ENCODE data around the gene ADAM10. TPM values are rescaled to one million over a fixed set of nuclear protein-coding genes. Genes with fewer than 3 reads are reported as not detected.

The ADAM10 gene
- total RNA-seq (156 TPM), polyA plus RNA-seq (100 to 1,000 TPM; 149 to 183 (median 153) TPM)

DNA sequence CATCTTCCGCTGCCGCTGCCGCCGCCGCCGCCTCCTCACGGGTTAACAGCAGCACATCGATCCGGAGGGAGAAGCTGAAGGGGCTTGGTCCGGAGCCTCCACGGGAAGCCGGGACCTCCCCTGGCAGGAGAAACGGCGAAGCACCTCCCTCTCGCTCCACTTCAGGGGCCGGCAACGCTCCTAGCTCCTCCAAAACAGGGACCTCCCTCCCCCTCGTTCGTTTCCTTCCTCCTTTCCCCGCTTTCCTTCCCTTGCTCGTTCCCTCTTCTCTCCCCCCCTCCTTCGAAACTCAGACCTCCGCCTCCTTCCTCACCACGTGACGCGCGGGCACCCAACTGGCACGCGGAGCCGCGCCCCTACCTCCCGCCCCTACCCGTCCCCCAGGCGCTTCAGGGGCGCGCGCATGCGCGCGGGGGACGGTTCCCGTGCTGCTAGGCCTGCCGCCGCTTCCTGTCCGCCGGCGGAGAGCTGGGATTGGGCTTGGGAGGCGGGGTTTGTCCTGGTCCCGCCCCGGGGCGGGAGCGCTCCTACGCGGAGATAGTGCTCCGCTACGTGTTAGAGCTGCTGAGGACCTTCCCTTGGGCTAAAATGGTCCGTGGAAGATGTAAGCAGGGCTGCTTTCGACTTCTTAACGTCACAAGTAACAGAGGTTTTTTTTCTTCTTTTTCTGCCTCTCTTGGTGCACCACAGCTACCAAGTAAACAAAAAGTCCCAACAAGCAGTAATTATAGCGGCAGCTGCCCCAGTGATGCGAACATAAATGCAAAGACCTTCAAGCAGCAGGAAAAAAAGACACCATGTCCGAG, at the start of gene ADAM10:
TSS of gene ADAM10 (minus strand) at position 176 of the 806 bp plus-strand sequence. CDS start at position 3, 173 bp downstream.
- H3K36me3 ChIP-seq (ENCODE audit: control insufficient read depth, insufficient read depth, low read length): no peaks in the 10 kb centered on the region
- Mint-ChIP-seq H3K4me1 (peaks cover 24 to 47% (median 35%) of the 10 kb centered on the region in 4 donors), H3K9me3 (no peaks in the 10 kb centered on the region), H3K4me3 (peak within 1 kb of the TSS; percentile 98 to 100 (median 98)), H3K27ac (peak within 1 kb of the TSS; percentile 96 to 98 (median 97)), H3K27me3 (no peaks in the 10 kb centered on the region), H3K36me3 (peaks cover 5% of the 10 kb centered on the region)
- no peaks in the 10 kb centered on the region for H3K9me3 ChIP-seq (ENCODE audit: control insufficient read depth in 2 of 2, low read length in 2 of 2)
- DNase-seq: peak; percentile 92 to 99 (median 98)
- H3K4me3 ChIP-seq (ENCODE audit: low read depth, low read length): peak within 1 kb of the TSS; percentile 98
- no peaks in the 10 kb centered on the region for H3K27me3 ChIP-seq (ENCODE audit: control insufficient read depth, insufficient read depth, low read length)
- ATAC-seq (ENCODE audit: low read depth in 2 of 2): peak; percentile 89 to 92
- peak within 1 kb of the TSS; percentile 87 for H3K27ac ChIP-seq (ENCODE audit: insufficient read depth, low read length, poor library complexity, severe bottlenecking)
- peaks cover 41% of the 10 kb centered on the region for H3K4me1 ChIP-seq (ENCODE audit: control insufficient read depth, insufficient read depth, low read length, poor library complexity, severe bottlenecking)

DNA sequence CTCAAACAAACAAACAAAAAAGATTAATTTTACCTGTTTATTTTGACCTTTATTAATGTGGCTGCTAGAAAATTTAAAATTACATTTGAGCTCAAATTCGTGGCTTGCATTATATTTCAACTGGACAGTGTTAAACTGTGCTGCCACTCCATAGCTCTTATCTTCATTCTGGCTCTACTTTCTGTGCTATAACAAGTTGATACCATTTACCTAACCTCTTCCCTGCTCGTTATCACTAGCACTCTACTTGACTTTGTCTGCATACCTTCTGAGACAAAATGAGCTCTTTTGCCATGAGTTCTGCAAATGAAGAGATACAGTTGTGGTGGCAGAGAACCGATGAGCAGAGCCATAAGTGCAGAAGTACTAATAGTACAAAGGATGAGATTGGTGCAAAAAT, 48.0 kb upstream of the ADAM10 start:
- peaks cover 0 to 4% (median 0%) of the 10 kb centered on the region in 7 donors for H3K9me3 Mint-ChIP-seq
- no peak overlapping the region for H3K4me3 Mint-ChIP-seq
- Histone ChIP-seq H3K27ac (ENCODE audit: insufficient read depth, low read length, poor library complexity, severe bottlenecking) (no peak overlapping the region), H3K9me3 (ENCODE audit: control insufficient read depth in 2 of 2, low read length in 2 of 2) (no peaks in the 10 kb centered on the region), H3K4me1 (ENCODE audit: control insufficient read depth, insufficient read depth, low read length, poor library complexity, severe bottlenecking) (no peaks in the 10 kb centered on the region), H3K27me3 (ENCODE audit: control insufficient read depth, insufficient read depth, low read length) (no peaks in the 10 kb centered on the region), H3K4me3 (ENCODE audit: low read depth, low read length) (no peak overlapping the region), H3K36me3 (ENCODE audit: control insufficient read depth, insufficient read depth, low read length) (peaks cover 3% of the 10 kb centered on the region)
- peaks cover 25 to 34% (median 28%) of the 10 kb centered on the region in 4 donors for H3K4me1 Mint-ChIP-seq
- no peak overlapping the region for H3K27ac Mint-ChIP-seq
- DNase-seq (no peak), ATAC-seq (ENCODE audit: low read depth in 2 of 2) (no peak)
- peaks cover 24% of the 10 kb centered on the region for H3K36me3 Mint-ChIP-seq
- H3K27me3 Mint-ChIP-seq: no peaks in the 10 kb centered on the region

DNA sequence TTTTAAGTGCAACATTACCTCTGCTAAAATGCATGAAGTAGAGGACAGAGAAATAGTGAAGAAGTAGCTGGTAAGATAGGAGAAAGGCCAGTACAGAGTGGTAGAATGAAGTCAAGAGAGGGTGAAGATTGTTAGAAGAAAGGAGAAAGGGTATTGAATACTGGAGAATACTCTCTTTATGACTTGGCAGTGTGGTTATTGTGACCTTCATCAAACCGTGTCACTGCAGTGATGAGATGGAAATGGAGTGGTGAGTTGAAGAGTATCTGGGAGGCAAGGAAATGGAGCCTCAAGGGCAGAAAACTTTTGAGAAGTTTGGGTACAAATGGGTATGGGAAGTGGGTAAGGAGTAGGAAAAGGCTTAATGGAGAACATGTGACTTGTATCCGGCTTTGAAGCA, 46.3 kb upstream of the ADAM10 start:
- Histone ChIP-seq H3K27me3 (ENCODE audit: control insufficient read depth, insufficient read depth, low read length) (no peaks in the 10 kb centered on the region), H3K36me3 (ENCODE audit: control insufficient read depth, insufficient read depth, low read length) (no peaks in the 10 kb centered on the region), H3K27ac (ENCODE audit: insufficient read depth, low read length, poor library complexity, severe bottlenecking) (no peak overlapping the region), H3K4me1 (ENCODE audit: control insufficient read depth, insufficient read depth, low read length, poor library complexity, severe bottlenecking) (no peaks in the 10 kb centered on the region), H3K4me3 (ENCODE audit: low read depth, low read length) (no peak overlapping the region), H3K9me3 (ENCODE audit: control insufficient read depth in 2 of 2, low read length in 2 of 2) (no peaks in the 10 kb centered on the region)
- peaks cover 27 to 31% (median 28%) of the 10 kb centered on the region in 4 donors for H3K4me1 Mint-ChIP-seq
- peaks cover 0 to 4% (median 0%) of the 10 kb centered on the region in 7 donors for H3K9me3 Mint-ChIP-seq
- H3K36me3 Mint-ChIP-seq: peaks cover 36% of the 10 kb centered on the region
- no peaks in the 10 kb centered on the region for H3K27me3 Mint-ChIP-seq
- no peak for DNase-seq
- no peak overlapping the region for H3K4me3 Mint-ChIP-seq
- H3K27ac Mint-ChIP-seq: peak overlapping the region; percentile 1 to 13 (median 6)
- no peak for ATAC-seq (ENCODE audit: low read depth in 2 of 2)

GRCh38 chr15:58793862-58794261, 44.4 kb upstream of the ADAM10 start:
- no peak overlapping the region for H3K4me3 ChIP-seq (ENCODE audit: low read depth, low read length)
- no peak overlapping the region for H3K27ac ChIP-seq (ENCODE audit: insufficient read depth, low read length, poor library complexity, severe bottlenecking)
- no peaks in the 10 kb centered on the region for H3K27me3 ChIP-seq (ENCODE audit: control insufficient read depth, insufficient read depth, low read length)
- H3K36me3 ChIP-seq (ENCODE audit: control insufficient read depth, insufficient read depth, low read length): no peaks in the 10 kb centered on the region
- ATAC-seq (ENCODE audit: low read depth in 2 of 2) (no peak), DNase-seq (no peak)
- H3K9me3 Mint-ChIP-seq: peaks cover 0 to 4% (median 0%) of the 10 kb centered on the region in 7 donors
- peaks cover 4% of the 10 kb centered on the region for H3K27me3 Mint-ChIP-seq
- peaks cover 20 to 31% (median 22%) of the 10 kb centered on the region in 4 donors for H3K4me1 Mint-ChIP-seq
- no peak overlapping the region for H3K27ac Mint-ChIP-seq
- H3K9me3 ChIP-seq (ENCODE audit: control insufficient read depth in 2 of 2, low read length in 2 of 2): no peaks in the 10 kb centered on the region
- peaks cover 43% of the 10 kb centered on the region for H3K36me3 Mint-ChIP-seq
- no peak overlapping the region for H3K4me3 Mint-ChIP-seq
- no peaks in the 10 kb centered on the region for H3K4me1 ChIP-seq (ENCODE audit: control insufficient read depth, insufficient read depth, low read length, poor library complexity, severe bottlenecking)

- Histone ChIP-seq H3K36me3 (ENCODE audit: control insufficient read depth, insufficient read depth, low read length) (peaks cover 4% of the 10 kb centered on the region), H3K4me3 (ENCODE audit: low read depth, low read length) (no peak overlapping the region), H3K4me1 (ENCODE audit: control insufficient read depth, insufficient read depth, low read length, poor library complexity, severe bottlenecking) (no peaks in the 10 kb centered on the region), H3K27me3 (ENCODE audit: control insufficient read depth, insufficient read depth, low read length) (no peaks in the 10 kb centered on the region), H3K9me3 (ENCODE audit: control insufficient read depth in 2 of 2, low read length in 2 of 2) (no peaks in the 10 kb centered on the region), H3K27ac (ENCODE audit: insufficient read depth, low read length, poor library complexity, severe bottlenecking) (no peak overlapping the region)
- Mint-ChIP-seq H3K36me3 (peaks cover 33% of the 10 kb centered on the region), H3K27ac (no peak overlapping the region), H3K9me3 (no peaks in the 10 kb centered on the region), H3K4me1 (peaks cover 0 to 25% (median 13%) of the 10 kb centered on the region in 4 donors), H3K4me3 (no peak overlapping the region), H3K27me3 (peaks cover 4% of the 10 kb centered on the region)
- ATAC-seq (ENCODE audit: low read depth in 2 of 2) (no peak), DNase-seq (no peak)
These were observed 38.7 kb upstream of the ADAM10 start for GRCh38 chr15:58788056-58788710.

GRCh38 chr15:58785355-58785754, 35.8 kb upstream of the ADAM10 start:
- Histone ChIP-seq H3K4me3 (ENCODE audit: low read depth, low read length) (no peak overlapping the region), H3K9me3 (ENCODE audit: control insufficient read depth in 2 of 2, low read length in 2 of 2) (no peaks in the 10 kb centered on the region), H3K36me3 (ENCODE audit: control insufficient read depth, insufficient read depth, low read length) (peaks cover 8% of the 10 kb centered on the region), H3K27me3 (ENCODE audit: control insufficient read depth, insufficient read depth, low read length) (no peaks in the 10 kb centered on the region), H3K27ac (ENCODE audit: insufficient read depth, low read length, poor library complexity, severe bottlenecking) (no peak overlapping the region), H3K4me1 (ENCODE audit: control insufficient read depth, insufficient read depth, low read length, poor library complexity, severe bottlenecking) (no peaks in the 10 kb centered on the region)
- ATAC-seq (ENCODE audit: low read depth in 2 of 2) (no peak), DNase-seq (no peak)
- Mint-ChIP-seq H3K27ac (no peak overlapping the region), H3K4me3 (no peak overlapping the region), H3K9me3 (no peaks in the 10 kb centered on the region), H3K27me3 (peaks cover 2% of the 10 kb centered on the region), H3K4me1 (peaks cover 6 to 27% (median 17%) of the 10 kb centered on the region in 4 donors), H3K36me3 (peaks cover 20% of the 10 kb centered on the region)

GRCh38 chr15:58779554-58779953, 30.0 kb upstream of the ADAM10 start:
- no peaks in the 10 kb centered on the region for H3K27me3 ChIP-seq (ENCODE audit: control insufficient read depth, insufficient read depth, low read length)
- no peak overlapping the region for H3K27ac Mint-ChIP-seq
- no peaks in the 10 kb centered on the region for H3K9me3 ChIP-seq (ENCODE audit: control insufficient read depth in 2 of 2, low read length in 2 of 2)
- H3K4me1 Mint-ChIP-seq: peaks cover 15 to 25% (median 18%) of the 10 kb centered on the region in 4 donors
- H3K9me3 Mint-ChIP-seq: no peaks in the 10 kb centered on the region
- H3K27me3 Mint-ChIP-seq: no peaks in the 10 kb centered on the region
- no peak overlapping the region for H3K27ac ChIP-seq (ENCODE audit: insufficient read depth, low read length, poor library complexity, severe bottlenecking)
- H3K36me3 ChIP-seq (ENCODE audit: control insufficient read depth, insufficient read depth, low read length): peaks cover 12% of the 10 kb centered on the region
- no peak overlapping the region for H3K4me3 ChIP-seq (ENCODE audit: low read depth, low read length)
- peak overlapping the region in 1 of 4 donors; percentile 16 for H3K4me3 Mint-ChIP-seq
- peaks cover 20% of the 10 kb centered on the region for H3K4me1 ChIP-seq (ENCODE audit: control insufficient read depth, insufficient read depth, low read length, poor library complexity, severe bottlenecking)
- ATAC-seq (ENCODE audit: low read depth in 2 of 2) (no peak), DNase-seq (no peak)
- peaks cover 14% of the 10 kb centered on the region for H3K36me3 Mint-ChIP-seq
